CD14-positive monocyte (primary cell): ENCODE data around the gene SRGAP1. TPM values are rescaled to one million over a fixed set of nuclear protein-coding genes. Genes with fewer than 3 reads are reported as not detected.
A peak's percentile ranks its signal among the peaks of the same experiment; 100 is the strongest.

Experiments
- DNase-seq, 3 donors: peaks; one replicate each; pipeline ENCODE4 v3.0.0-alpha.2; 2011 to 2022
- H2AFZ ChIP-seq: 2 replicates; pipeline ENCODE4 v1.6.0; 2012; ENCODE audit warnings: mild to moderate bottlenecking, low read depth, low read length, inconsistent platforms; ENCODE audit not compliant: insufficient read depth, poor library complexity, severe bottlenecking
- H3K27ac ChIP-seq, 2 donors: 1 replicate in 1 of 2; 2 replicates in 1 of 2; pipeline ENCODE4 v1.5.1; 2012 to 2013; ENCODE audit warnings: low read length in 2 of 2, control low read depth in 1 of 2, inconsistent platforms in 1 of 2, low read depth in 1 of 2, mild to moderate bottlenecking in 1 of 2
- H3K27me3 ChIP-seq, 2 donors: one replicate each; pipeline versions ENCODE4 v1.6.0 to v1.6.1; 2011 to 2013; ENCODE audit warnings: low read length in 2 of 2; ENCODE audit not compliant: control insufficient read depth in 2 of 2, insufficient read depth in 2 of 2
- H3K36me3 ChIP-seq, 2 donors: replicated peaks in 1 of 2; 1 replicate in 1 of 2; 2 replicates in 1 of 2; pipeline versions ENCODE4 v1.5.1 to v1.6.1; 2012 to 2013; ENCODE audit warnings: low read length in 2 of 2, control low read depth in 1 of 2, inconsistent platforms in 1 of 2, mild to moderate bottlenecking in 1 of 2; ENCODE audit not compliant: insufficient read depth in 2 of 2, control insufficient read depth in 1 of 2
- H3K4me1 ChIP-seq, 2 donors: 1 replicate in 1 of 2; 2 replicates in 1 of 2; pipeline versions ENCODE4 v1.5.1 to v1.6.1; 2012 to 2013; ENCODE audit warnings: low read length in 2 of 2, control low read depth in 1 of 2, inconsistent platforms in 1 of 2, mild to moderate bottlenecking in 1 of 2, moderate library complexity in 1 of 2; ENCODE audit not compliant: insufficient read depth in 2 of 2, control insufficient read depth in 1 of 2
- H3K4me2 ChIP-seq: replicated peaks from 2 replicates; pipeline ENCODE3; 2012; ENCODE audit warnings: low read length, moderate library complexity, mild to moderate bottlenecking; ENCODE audit not compliant: poor library complexity, severe bottlenecking; ENCODE audit errors: extremely low read depth
- H3K4me3 ChIP-seq, 3 experiments: fragments of 200-600 bp in 1 of 3; sonication (generic) in 1 of 3; replicated peaks in 1 of 3; 1 replicate in 2 of 3; 2 replicates in 1 of 3; pipeline ENCODE4 v1.5.1; 2011 to 2013; ENCODE audit warnings: low read length in 3 of 3, mild to moderate bottlenecking in 3 of 3, control low read depth in 2 of 3, low read depth in 2 of 3, inconsistent platforms in 1 of 3, moderate library complexity in 1 of 3
- H3K79me2 ChIP-seq: 2 replicates; pipeline ENCODE4 v1.6.0; 2012; ENCODE audit warnings: mild to moderate bottlenecking, control low read depth, inconsistent platforms, low read length, moderate library complexity; ENCODE audit not compliant: insufficient read depth
- H3K9ac ChIP-seq: 2 replicates; pipeline ENCODE4 v1.6.0; 2017; ENCODE audit warnings: low read length, mild to moderate bottlenecking; ENCODE audit not compliant: insufficient read depth, poor library complexity, severe bottlenecking
- H3K9me3 ChIP-seq, 2 donors: replicated peaks in 1 of 2; 1 replicate in 1 of 2; 2 replicates in 1 of 2; pipeline versions ENCODE4 v1.5.1 to v1.6.1; 2012 to 2013; ENCODE audit warnings: low read length in 2 of 2, control low read depth in 1 of 2; ENCODE audit not compliant: control insufficient read depth in 1 of 2, insufficient read depth in 1 of 2
- H4K20me1 ChIP-seq: 2 replicates; pipeline ENCODE4 v1.6.0; 2012; ENCODE audit warnings: mild to moderate bottlenecking, low read length, control low read depth, moderate library complexity; ENCODE audit not compliant: insufficient read depth
- H3K27ac Mint-ChIP-seq, 7 donors: one replicate each; pipeline ENCODE4 v1.8.0; 2020; ENCODE audit warnings: mild to moderate bottlenecking in 7 of 7, mixed read lengths in 7 of 7, moderate library complexity in 6 of 7, inconsistent platforms in 2 of 7
- H3K27me3 Mint-ChIP-seq, 3 donors: one replicate each; pipeline ENCODE4 v1.8.0; 2021 to 2022; ENCODE audit warnings: low read depth in 3 of 3, mild to moderate bottlenecking in 3 of 3, mixed read lengths in 3 of 3, moderate library complexity in 3 of 3, inconsistent platforms in 1 of 3
- H3K36me3 Mint-ChIP-seq, 2 donors: one replicate each; pipeline ENCODE4 v1.8.0; 2020; ENCODE audit warnings: mixed read lengths in 2 of 2, inconsistent platforms in 1 of 2, mild to moderate bottlenecking in 1 of 2
- H3K4me1 Mint-ChIP-seq: one replicate; pipeline ENCODE4 v1.8.0; 2020; ENCODE audit warnings: mild to moderate bottlenecking, mixed read lengths
- H3K4me3 Mint-ChIP-seq, 2 donors: one replicate each; pipeline ENCODE4 v1.8.0; 2020; ENCODE audit warnings: mild to moderate bottlenecking in 2 of 2, mixed read lengths in 2 of 2, moderate library complexity in 1 of 2
- H3K9me3 Mint-ChIP-seq, 7 donors: one replicate each; pipeline ENCODE4 v1.8.0; 2020 to 2022; ENCODE audit warnings: mixed read lengths in 7 of 7, mild to moderate bottlenecking in 6 of 7, moderate library complexity in 6 of 7, inconsistent platforms in 2 of 7
- WGBS: methylation state at CpG from one replicate; pipeline ENCODE4 v1.1.5; 2013; ENCODE audit warnings: missing lambda C conversion rate; ENCODE audit not compliant: insufficient coverage; 5-methylcytosine and 5-hydroxymethylcytosine counted together
- intact Hi-C, 2 donors: fragments of 100-400 bp; cut with micrococcal nuclease; formaldehyde crosslinking; loops; one replicate each; pipeline versions ENCODE4 v1.15.0 to v1.15.1; 2023
- polyA plus RNA-seq, 3 donors: library from polyadenylated mRNA; depleted of rRNA in 1 of 3; unstranded in 2 of 3; stranded (reverse) in 1 of 3; fragments of 300-500 nt in 2 of 3; fragments of >200 nt in 1 of 3; fragmentation: Illumina TruSeq in 2 of 3; gene quantifications; 1 replicate in 2 of 3; 2 replicates in 1 of 3; pipeline ENCODE4 v1.2.3, GENCODE V29; 2012 to 2021
- TF ChIP-seq, protein P1 (sequence below): fragments of 200-600 bp; IDR thresholded peaks from one replicate; pipeline ENCODE4 v1.8.0; 2022; ENCODE audit warnings: antibody characterized with exemption, mild to moderate bottlenecking

SRGAP1 gene
- polyA plus RNA-seq, 3 donors: 0.05 to 0.52 (median 0.07) TPM

DNA sequence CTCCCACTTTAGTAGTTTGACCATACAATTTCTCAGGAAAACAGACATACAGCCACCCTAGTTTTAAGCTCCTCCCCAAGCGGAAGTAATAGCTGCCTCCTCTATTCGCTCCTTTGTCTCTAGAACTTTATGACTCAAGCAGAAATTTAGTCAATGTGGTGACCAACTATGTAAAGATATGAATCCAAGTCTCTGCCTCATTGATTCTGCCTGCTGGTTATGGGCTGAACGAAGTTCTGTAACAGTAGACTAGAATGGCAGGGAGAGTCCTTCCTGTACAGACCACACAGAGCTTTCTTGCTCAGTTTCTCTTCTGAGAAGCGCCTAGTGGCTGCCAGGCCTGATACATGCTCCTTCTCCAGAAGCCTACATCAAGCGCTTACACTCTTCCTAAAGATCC is 358.5 kb downstream of the SRGAP1 start:
- H3K27me3 ChIP-seq: no peaks in the 10 kb centered on the region
- Mint-ChIP-seq H3K36me3 (peaks cover 20 to 22% of the 10 kb centered on the region in 2 donors), H3K9me3 (peaks cover 0 to 7% (median 3%) of the 10 kb centered on the region in 7 donors), H3K4me1 (no peaks in the 10 kb centered on the region), H3K4me3 (no peak overlapping the region), H3K27me3 (no peaks in the 10 kb centered on the region), H3K27ac (peak overlapping the region in 1 of 7 donors; percentile 10)
- H3K9me3 ChIP-seq: peaks cover 5 to 6% of the 10 kb centered on the region in 2 donors
- H3K27ac ChIP-seq: no peak overlapping the region
- H3K4me1 ChIP-seq: no peaks in the 10 kb centered on the region
- H2AFZ ChIP-seq: no peak overlapping the region
- H3K36me3 ChIP-seq: no peaks in the 10 kb centered on the region
- H3K9ac ChIP-seq: no peak overlapping the region
- H4K20me1 ChIP-seq: no peaks in the 10 kb centered on the region
- 88% methylated on average over 1 of the region's 5 CpGs for WGBS
- H3K79me2 ChIP-seq: no peaks in the 10 kb centered on the region
- TF ChIP-seq, protein P1, sequence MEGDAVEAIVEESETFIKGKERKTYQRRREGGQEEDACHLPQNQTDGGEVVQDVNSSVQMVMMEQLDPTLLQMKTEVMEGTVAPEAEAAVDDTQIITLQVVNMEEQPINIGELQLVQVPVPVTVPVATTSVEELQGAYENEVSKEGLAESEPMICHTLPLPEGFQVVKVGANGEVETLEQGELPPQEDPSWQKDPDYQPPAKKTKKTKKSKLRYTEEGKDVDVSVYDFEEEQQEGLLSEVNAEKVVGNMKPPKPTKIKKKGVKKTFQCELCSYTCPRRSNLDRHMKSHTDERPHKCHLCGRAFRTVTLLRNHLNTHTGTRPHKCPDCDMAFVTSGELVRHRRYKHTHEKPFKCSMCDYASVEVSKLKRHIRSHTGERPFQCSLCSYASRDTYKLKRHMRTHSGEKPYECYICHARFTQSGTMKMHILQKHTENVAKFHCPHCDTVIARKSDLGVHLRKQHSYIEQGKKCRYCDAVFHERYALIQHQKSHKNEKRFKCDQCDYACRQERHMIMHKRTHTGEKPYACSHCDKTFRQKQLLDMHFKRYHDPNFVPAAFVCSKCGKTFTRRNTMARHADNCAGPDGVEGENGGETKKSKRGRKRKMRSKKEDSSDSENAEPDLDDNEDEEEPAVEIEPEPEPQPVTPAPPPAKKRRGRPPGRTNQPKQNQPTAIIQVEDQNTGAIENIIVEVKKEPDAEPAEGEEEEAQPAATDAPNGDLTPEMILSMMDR: no peak
- intact Hi-C loops: no loop called here
- no peak overlapping the region for H3K4me3 ChIP-seq
- DNase-seq: no peak
- no peak overlapping the region for H3K4me2 ChIP-seq

DNA sequence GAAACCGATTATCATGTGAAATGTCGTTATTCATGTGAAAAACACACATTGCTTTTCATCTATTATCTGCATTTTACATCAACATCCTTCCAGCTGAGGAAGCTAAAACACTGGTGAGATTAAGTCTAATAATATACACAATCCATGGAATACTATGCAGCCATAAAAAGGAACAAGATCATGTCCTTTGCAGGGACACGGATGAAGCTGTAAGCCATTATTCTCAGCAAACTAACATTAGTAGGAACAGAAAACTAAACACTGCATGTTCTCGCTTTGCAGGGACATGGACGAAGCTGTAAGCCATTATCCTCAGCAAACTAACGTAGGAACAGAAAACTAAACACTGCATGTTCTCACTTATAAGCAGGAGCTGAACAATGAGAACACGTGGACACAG is 359.3 kb downstream of the SRGAP1 start:
- no peak overlapping the region for H3K4me3 Mint-ChIP-seq
- no peak for DNase-seq
- WGBS: 51% methylated on average over 4 of the region's 7 CpGs
- H3K9ac ChIP-seq: no peak overlapping the region
- no peaks in the 10 kb centered on the region for H3K4me1 Mint-ChIP-seq
- H3K27me3 Mint-ChIP-seq: no peaks in the 10 kb centered on the region
- no peak overlapping the region for H3K4me2 ChIP-seq
- H3K36me3 ChIP-seq: no peaks in the 10 kb centered on the region
- no peaks in the 10 kb centered on the region for H4K20me1 ChIP-seq
- H2AFZ ChIP-seq: no peak overlapping the region
- peaks cover 5 to 6% of the 10 kb centered on the region in 2 donors for H3K9me3 ChIP-seq
- TF ChIP-seq, protein P1: no peak
- H3K27ac Mint-ChIP-seq: no peak overlapping the region
- H3K4me1 ChIP-seq: no peaks in the 10 kb centered on the region
- H3K27ac ChIP-seq: no peak overlapping the region
- peaks cover 0 to 7% (median 3%) of the 10 kb centered on the region in 7 donors for H3K9me3 Mint-ChIP-seq
- no peaks in the 10 kb centered on the region for H3K27me3 ChIP-seq
- H3K36me3 Mint-ChIP-seq: peaks cover 22 to 24% of the 10 kb centered on the region in 2 donors
- intact Hi-C loops: no loop called here
- H3K79me2 ChIP-seq: no peaks in the 10 kb centered on the region
- no peak overlapping the region for H3K4me3 ChIP-seq
